Fibroblast of skin of right quadriceps (primary cell): ENCODE measurements around the gene APBA1.

Experiments
- DNase-seq: peaks from one replicate; pipeline ENCODE4 v3.0.0-alpha.2; 2013

Gene APBA1

DNA sequence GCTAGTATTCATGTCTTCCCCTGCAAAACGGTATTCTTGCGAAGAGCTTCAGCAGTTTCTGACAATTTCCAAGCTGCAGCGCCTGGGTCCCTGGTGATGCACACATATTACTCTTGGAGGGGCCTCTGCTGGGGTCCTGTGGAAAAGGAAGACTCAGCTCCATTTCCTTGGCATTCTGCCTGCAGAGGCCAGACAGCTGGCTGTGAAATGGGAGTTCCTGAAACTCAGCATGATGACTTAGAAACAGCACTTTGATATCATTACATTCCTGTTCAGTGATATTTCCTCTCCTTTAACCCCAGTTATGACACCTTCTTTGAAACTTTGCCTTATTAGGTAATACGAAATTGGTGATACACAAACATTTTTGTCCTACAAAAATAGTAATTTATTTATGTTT, 98.5 kb downstream of the APBA1 start:
- peak; percentile 91 for DNase-seq

DNA sequence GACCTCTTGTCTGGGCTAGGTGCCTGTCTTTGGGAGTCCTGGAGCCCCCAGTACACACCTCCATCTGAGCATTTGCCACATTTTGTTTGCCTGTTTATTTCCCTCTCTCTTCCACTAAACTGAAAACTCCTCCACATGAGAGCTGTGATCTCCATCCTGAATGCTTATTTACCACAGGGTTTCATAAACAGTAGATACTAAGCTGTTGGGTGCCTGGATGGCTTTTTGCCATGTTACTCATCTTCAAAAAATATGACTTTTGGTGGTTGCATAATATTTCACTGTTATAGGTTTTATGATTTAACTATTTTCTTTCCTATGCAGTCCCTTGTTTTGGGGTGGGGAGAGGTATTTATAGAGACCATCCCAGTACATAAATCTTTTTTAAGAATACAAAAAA, 99.6 kb downstream of the APBA1 start:
- peak; percentile 46 for DNase-seq

DNA sequence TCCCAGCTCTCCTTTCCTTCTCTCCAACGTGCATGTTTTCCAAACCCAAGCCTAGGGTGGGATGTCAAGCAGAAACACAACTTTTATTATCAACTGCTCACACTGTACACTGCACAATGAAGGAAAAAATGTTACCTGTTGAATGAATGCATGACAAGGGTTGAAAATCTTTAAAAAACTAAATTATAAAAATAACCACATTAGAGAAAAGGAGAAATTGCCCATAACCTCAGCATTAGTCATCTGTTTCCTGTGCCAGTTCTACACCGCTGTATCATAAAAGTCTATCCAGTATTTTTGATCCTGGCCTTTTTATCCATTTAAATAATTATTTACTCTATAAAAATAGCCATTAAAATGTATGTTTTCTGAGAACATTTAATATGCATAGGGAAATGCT, 101.1 kb downstream of the APBA1 start:
- no peak for DNase-seq

DNA sequence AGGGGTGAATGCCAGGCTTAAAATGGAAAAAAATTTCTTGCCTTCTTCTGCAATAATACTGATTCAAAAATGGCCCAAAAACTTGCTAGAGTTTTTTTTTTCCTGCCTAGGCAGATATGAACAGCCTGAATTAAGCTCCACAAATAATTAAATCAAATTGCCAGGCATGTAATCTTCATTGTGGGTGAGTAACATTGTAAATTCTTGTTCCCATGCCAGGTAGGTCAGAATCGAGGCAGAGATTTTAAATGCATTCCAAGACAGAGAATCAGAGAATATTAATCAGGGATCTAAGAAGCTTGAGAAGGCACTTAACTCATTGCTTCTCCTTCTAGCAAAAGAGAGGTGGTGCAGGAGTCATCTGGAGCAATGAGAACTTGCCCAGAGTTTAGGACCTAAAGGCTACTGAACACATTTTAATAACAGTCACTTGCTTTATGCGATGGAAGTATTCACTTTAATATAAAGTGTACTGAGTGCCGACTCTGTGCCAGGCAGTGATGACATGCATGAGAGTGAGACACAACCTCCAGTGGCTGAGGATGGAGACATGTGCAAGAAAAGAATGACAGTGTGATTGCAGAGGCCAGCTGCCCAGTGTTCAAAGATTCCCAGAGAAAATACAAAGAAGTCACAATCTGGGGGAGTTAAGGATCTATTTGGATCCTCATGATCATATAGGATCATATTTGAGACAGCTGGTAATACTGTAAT, 102.3 kb downstream of the APBA1 start:
- peak; percentile 91 for DNase-seq

DNA sequence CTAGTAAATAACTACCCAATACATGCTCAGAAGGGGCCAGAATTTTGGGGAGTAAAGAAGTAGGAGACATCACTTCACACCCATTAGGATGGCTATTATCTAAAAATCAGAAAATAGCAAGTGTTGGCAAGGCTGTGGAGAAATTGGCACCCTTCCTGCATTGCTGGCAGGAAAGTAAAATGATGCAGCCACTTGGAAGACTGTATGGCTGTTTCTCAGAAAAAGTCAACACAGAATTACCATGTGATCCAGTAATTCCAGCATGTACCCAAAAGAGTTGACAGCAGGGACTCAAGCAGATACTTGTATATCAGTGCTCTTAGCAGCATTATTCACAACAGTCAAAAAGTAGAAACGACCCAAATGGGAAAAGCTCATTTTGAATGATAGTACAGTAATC, 107.6 kb downstream of the APBA1 start:
- DNase-seq, result no peak

DNA sequence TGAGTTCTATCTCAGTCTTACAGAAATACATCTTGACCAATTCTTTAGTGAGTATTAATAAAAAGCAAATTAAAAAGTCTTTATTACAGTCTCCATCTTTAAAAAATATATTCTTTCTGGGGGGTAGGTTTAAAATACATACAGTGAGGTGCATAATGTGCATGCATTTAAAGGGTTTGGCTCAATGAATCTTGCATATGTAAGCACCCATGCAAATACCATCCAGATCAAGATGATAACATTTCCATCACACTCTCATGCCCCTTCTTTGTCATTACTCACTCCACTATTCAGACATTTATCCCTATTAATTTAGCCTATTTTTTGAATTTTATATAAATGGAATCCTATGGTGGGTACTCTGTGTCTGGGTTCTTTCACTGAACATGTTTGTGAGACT, 113.0 kb downstream of the APBA1 start:
- DNase-seq, result no peak

DNA sequence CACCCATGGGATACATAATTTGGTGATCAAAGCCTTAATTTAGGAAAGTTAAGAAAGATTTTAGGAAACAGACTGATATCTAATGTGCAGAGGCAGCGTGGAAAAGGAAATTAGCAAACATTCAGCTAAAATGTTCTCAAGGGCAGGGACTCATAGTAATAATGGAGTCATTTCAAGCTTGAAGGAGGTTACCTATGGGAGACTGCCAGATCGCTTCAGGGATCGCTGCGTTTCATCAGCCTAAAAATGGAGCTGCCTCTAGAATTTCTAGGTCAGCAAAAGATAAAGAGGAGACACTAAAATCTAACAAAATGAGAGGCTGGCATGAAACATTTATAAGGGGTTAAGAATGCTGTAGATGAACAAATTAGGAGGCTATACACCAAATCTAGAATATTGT, 115.5 kb downstream of the APBA1 start:
- no peak for DNase-seq

DNA sequence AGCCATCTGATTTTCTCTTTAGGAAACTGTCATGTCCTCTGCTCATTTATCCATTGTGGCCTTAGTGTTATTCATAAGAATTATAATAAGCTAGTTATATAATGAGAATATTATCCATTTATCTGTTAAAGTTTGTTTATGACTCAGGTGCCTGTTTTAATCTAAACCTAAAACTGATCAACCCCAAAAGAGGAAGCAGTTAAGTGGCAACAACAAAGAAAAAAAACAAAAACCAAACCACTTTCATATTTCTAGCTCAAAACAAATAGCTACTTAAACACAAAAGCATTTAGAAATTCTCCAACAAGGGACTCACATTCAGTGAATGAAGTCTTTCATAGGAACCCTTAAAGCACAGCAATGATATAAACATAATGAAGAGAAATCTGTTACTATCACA, 116.4 kb downstream of the APBA1 start:
- DNase-seq, result no peak

DNA sequence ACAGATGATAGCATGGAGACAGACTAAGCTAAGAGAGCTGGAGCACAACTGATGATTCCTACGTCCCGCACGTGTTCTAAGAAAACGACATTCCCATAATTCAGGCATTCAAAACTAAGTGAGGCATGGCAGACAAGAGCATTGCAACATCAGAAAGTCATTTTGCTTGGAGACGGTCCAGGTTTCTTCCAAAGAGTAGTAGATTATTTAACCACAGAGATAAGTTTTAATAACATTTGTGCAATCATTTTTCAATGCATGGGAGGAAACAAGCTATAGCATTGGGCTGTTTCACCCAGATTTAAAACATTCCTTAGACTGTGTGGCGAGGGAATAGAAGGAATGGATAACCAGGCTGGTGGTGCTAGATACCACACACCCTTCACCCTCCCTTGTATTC, 117.2 kb downstream of the APBA1 start:
- DNase-seq, result peak; percentile 91

DNA sequence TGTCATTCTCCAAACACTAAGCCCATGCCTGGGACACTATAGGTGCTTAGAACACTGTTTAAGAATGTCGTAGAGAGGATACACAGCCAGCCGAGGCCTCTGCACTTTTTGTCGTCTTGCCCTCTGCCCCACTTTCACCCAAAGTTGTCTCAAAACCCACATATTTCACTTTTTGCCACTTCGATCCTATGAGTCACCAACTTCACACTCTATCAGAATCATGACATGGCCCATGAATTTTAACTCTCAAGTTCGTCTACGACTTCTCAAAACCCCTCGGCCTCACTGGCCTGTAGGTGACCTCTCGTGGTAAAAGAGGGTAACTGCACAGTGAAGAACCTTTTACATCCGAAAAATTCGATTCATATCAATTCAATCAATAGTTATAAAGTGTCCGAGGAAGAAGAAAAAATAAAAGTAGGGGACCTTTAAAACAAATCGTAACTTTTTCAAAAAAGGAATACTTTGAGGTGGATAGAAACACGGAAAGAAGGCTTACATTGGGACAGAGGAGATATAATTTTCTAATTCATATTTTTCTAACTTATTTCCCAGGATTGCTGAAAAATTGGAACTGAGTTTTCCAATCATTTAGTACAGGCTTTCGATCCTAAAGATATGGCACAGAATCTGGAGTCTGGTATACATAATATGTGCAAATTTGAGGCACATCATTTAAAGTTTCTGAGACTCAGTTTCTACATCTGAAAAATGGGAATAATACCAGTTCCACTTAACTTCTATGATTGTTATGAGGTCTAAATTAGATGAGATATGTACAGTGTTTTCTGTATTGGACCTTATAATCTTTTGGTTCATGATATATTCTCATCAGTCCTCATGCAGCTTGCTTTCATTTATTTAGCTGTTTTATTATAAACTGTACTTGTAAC, 122.6 kb downstream of the APBA1 start:
- peak; percentile 58 for DNase-seq

DNA sequence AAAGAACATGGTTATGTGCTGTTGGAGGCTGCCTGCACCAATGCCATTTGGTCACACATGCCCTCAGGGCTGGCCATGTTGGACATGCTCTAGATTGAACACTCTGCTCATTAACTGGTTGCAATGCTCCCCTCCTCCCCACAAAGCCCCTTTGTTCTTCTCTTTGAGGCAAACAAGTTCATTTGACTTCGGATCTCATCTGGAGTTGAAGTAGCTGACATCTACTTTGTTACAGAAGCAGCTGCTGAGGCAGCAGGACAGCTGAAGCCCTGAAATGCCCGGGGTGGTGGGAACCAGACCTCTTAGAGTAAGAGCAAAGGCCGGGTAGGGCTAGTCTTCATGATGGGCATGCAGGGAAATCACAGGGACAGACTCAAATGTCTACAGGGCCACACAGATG, 123.5 kb downstream of the APBA1 start:
- no peak for DNase-seq

DNA sequence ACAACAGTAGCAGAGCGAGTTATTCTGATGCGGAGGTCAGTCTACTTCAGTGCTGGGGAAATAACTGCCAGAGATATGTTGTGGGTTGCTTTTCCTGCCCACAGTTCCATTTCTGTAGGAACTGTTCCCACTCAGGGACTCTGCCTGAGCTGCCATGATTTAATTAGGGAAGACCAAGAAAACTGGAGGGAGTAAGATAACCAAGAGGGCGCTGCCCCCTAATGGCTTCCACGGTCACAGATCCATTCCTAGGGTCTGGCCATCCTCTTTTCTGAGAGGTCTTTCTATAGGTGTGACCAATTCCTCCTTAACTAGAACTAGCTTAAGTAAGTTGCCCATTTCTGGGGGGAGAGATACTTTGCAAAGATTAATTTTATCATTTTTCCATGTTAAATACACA, 125.9 kb downstream of the APBA1 start:
- peak; percentile 33 for DNase-seq

DNA sequence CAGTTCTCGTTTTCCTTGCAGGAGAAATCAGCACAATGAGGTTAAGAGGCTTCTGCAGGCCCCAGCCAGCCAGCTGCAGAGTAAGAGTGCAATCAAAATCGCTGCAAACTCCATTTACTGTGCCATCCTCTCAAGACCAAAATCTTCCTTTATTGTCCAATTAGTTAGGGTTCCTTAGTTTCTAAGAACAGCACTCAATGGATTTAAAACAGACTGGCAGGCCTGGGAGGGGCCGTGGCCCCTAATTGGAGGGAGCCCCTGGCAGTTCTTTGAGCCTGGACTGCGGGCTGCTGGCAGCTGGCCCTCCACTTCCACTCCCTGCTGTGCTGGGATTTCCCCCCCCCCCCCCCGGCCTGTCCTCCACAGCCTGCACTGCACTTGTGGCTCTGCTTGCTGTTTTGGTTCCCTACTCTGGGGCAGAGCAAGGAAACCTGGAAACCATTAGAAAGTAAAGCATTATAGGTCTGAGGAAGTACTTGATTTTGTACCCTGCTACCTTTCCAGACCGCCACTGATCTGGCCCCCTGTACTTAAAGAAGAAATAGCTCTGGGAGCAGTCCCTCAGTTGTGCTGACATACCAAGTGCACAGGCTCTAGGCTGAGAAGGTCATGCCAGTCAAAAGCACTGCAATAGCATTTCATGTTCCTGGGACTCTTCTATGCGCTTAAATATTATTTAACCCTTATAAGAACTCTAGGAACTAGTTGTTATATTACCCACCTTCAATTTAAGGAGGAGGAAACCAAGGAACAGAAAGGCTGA, 129.0 kb downstream of the APBA1 start:
- no peak for DNase-seq

DNA sequence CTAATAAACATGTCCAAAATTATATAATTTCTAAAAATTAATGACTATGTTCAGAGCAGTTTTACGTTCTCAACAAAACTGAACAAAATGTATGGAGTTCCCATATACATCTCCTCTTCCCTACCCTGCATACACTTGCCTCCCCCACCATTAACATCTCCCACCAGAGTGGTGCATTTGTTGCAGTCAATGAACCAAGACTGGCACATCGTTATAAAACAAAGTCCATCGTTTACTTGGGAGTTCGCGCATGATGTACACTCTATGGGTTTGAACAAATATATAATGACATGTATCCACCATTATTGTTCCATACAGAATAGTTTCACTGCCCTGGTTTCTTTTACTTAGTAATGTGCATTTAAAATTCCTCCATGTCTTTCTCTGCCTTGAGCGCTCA, 130.1 kb downstream of the APBA1 start:
- no peak for DNase-seq

DNA sequence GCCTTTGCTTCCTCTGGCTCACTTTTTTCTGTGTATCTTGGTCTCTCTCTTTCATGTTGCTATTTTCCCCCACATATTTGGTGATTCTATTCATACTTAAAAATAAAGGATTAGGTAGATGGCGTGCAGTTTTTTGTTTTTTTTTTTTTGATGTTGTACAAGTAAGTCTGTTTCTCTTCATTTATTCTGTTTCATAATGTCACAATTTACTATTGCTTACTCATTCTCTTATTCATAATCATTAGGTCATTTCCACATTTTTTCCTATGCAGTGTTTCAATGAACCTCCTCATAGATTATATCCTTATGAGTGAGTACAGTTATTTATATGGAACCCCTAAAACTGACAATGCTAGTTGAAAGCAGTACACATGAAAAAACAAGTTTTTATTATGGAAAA, 136.3 kb downstream of the APBA1 start:
- peak; percentile 53 for DNase-seq

DNA sequence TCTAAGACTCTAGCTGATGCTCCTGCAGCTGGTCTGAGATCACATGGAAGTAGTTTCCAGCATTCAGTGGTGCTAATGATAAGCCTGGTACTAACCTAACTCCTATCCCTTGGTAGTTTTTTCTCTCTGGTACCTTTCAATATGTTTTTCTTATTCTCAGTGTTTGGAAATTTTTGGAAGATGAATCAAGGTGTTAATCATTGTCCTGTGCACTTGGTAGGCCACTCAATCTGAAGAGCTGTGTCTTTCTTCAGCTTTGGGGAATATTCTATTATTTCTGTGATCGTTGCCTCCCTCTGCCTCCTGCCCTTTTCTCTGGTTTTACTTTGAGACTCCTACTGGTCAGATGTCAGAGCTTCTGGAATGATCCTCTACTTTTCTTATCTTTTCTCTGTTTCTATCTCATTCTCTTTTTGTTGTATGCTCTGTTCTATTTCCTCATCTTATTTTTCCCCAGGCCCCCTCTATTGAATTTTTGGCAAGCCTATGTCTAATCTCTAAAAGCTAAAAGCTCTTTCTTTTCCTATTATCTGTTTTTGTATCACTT, 136.8 kb downstream of the APBA1 start:
- no peak for DNase-seq

DNA sequence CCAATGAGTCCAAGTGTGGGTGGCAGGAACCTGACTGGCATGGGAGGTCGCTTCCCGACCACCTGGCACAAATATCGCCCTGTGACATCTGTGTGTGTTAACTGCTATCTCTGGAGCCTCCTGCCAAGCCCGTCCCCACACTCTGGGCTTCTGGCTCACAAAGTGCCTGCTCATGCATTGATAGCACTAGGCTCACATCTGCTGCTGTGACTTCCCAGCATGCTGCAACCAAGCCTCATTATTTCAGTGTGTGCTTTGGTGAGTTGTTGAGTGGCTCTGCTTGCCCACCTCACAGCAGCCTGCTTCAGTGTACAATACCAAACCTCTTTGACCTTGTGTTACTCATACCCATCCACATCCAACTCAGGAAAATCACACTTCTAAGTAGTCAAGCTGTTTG, 139.8 kb downstream of the APBA1 start:
- DNase-seq, result no peak

DNA sequence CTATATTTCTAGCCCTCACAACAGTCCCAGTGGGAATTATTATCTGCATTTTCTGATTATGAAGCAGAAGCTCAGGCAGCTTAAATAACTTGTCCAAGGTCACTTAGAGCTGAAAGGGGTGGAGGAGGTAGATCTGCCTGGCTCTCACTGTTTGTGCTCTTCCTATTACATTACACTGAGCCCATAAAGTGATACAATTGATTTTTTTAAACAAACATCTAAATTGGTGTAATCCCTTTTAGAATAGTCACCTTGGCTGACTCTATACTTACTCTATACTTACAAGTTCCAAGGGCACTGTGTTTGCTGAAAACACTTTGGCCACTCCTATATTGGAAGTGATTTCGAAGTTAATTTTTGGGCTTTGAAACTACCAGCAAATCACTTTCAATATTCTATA, 144.7 kb downstream of the APBA1 start:
- no peak for DNase-seq

DNA sequence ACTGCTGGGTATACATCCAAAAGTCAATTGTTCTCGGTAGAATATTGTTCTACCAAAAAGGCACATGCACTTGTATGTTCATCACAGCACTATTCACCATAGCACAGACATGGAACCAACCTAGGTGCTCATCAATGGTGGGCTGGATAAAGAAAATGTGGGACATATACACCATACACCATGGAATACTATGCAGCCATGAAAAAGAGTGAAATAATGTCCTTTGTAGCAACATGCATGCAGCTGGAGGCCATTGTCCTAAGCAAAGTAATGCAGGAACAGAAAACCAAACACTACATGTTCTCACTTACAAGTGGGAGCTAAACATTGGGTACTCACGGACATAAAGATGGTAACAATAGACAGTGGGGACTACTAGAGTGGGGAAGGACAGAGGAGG, 145.5 kb downstream of the APBA1 start:
- no peak for DNase-seq

DNA sequence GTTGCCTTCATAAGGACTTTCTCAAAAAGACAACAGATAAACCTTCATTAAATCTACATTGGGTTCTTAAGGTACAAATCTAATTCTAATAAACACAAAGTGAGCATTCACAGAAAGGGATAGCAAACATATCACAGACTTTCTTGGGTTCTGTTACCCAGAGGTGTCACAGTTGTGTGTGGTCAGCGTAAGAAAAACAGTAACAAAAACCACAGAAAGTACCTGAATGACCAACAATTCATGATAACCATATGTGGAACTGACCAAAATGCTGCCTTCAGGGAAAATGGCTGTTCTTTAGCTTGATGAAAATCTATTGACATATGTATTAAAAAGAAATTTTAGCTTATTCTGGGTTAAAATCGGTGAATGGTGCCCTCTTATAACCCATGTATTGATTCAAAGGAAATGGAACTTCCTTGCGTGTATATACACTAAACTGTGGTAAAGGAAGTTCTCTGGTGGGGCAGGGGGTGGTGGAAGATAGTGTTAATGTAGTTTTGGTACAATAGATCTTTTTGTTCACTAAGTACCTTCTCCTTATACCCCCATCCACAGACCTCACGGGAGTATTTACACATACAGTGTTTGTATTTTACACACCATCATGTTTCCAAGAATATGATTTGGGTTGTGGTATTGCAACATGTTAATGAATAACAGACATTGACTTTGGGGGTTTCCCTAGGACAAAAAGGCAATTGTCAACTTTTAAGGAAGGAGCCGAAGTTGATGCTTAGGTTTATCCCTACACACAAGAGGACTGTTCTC, 152.5 kb downstream of the APBA1 start:
- DNase-seq, result no peak

DNA sequence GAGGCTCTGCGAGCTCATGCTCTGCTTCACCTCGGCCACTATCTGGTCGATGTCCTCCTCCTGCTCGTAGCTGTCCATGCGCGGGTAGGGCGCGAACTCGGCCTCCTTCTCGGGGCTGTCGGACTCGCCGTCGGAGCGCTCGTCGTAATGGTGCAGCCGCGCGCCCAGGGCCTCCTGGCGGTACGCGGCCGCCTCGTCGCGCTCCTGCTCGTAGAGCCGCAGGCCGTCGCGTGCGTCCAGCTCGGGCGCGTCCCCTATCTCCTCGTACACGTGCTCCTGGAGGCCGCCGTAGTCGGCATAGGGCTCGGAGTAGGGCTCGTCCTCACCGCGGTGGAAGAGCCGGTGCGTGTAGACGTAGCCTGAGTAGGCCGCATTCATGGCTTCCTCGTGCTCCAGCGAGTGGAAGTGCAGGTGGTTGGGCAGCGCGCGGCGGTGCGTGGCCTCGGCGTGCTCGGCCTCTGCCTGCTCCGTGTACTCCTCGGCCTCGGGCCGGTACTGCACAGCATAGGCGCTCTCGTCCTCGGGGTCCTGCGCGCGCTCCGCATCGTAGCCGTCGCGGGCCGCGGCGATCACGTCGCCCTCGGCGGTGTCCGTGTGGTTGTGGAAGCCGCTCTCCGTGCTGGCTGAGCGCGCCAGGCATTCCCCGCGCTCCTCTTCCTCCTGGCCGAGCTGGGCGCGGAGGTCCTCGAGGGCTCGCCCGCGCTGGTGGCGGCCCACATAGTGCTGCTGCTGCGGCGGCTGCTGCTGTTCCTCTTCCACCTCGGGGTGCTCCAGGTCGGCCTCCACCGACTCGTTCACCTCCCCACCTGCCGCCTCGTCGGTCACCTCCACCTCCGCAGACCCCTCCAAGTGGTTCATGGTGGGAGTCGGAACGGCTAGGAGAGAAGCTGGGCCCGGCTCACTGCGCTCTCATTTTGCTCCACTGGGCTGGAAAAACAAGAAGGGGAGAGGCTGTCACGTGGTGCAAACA, 155.5 kb downstream of the APBA1 start:
- no peak for DNase-seq
